H1 (cell line): ENCODE data around the gene CNOT6. TPM values are rescaled to one million over a fixed set of nuclear protein-coding genes. Genes with fewer than 3 reads are reported as not detected.

ENCODE experiments used
- BACH1 ChIP-seq: IDR thresholded peaks from 2 replicates; pipeline ENCODE4 v1.6.1; 2012; ENCODE audit warnings: low read length, improper control_type of control experiment
- JUND ChIP-seq: IDR thresholded peaks from 2 replicates; pipeline ENCODE4 v1.6.1; 2011; ENCODE audit warnings: mild to moderate bottlenecking, improper control_type of control experiment, low read length
- polyA plus RNA-seq, 7 experiments: library from polyadenylated mRNA; depleted of rRNA in 3 of 7; stranded (reverse) in 5 of 7; unstranded in 2 of 7; fragments of >200 nt in 5 of 7; fragments of 200-250 nt in 2 of 7; gene quantifications; 1 replicate in 5 of 7; 2 replicates in 1 of 7; 4 replicates in 1 of 7; pipeline versions ENCODE4 v1.2.1 to v1.2.3, GENCODE V29; 2011 to 2013; ENCODE audit warnings: missing spikeins in 2 of 7, mixed read lengths in 2 of 7
- total RNA-seq: library from RNA; stranded (reverse); fragmentation: NEBNext Ultra II Directional; extraction: Animal tissue kit (Norgen Biotek cat#: 25700); gene quantifications from 2 replicates; pipeline ENCODE4 v1.2.1, GENCODE V29; 2021

CNOT6 gene
- total and polyA plus RNA-seq, 2 of the 8 experiments (the other 6 are each of a cell fraction or from before 2014, with no cell fraction given) = 10.7 to 45.4 TPM

- no peak for TF ChIP-seq BACH1
- no peak for TF ChIP-seq JUND
These were observed 115.8 kb downstream of the CNOT6 start (continued) for GRCh38 chr5:180609817-180610550.
